GM18861 (cell line): ENCODE measurements around the gene RBM3.
"Not testable (repeated sequence)": the region's sequence is repeated elsewhere in the genome, so short reads cannot be mapped to it uniquely, and the experiment has no call there.

Experiments
- ATAC-seq: cut with Tn5 transposase; IDR thresholded peaks from one replicate; pipeline ENCODE4 v1.9.1; 2021; ENCODE audit not compliant: unreplicated experiment

Gene RBM3

DNA sequence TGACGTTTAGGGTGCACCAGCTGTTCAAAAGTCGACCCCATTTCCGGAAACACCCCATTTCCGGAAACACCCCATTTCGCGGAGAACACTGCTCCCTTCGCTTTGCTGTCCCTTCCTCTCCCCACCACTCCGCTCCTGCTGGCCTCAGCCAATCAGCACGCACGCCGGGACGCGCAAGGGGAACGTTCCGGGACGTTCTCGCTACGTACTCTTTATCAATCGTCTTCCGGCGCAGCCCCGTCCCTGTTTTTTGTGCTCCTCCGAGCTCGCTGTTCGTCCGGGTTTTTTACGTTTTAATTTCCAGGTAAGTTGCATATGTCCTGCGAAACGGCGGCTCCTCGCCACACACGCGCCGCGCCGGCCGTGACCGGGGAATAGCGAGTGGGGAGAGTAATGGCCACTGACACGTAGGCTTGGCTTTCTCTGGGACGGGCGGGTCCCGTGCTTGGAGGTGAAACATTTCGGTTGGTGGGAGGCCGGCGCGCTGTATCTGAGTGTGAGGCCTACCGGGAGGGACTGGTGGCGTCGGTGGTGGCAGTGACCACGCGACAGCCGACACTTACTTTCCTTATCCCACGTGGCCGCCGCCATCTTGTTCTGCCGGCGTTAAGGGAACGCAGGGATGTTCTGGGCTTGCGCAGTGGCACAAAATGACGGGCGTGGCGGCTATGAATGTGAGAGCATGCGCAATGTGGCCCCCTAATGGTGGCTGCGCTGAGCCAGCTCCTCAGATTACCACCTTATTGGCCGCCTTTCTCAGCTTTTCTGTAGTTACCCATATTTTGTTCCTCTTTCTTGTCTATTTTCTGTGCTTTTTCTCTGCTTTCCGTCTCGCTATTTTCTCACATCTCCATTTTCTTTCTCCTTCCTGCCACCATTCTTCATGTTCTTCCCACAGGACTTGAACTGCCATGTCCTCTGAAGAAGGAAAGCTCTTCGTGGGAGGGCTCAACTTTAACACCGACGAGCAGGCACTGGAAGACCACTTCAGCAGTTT lies at the start of gene RBM3:
RBM3 (plus strand) TSS at position 215 of the 997 bp plus-strand sequence; CDS start at position 912, 697 bp downstream.
- peak; percentile 71 for ATAC-seq

DNA sequence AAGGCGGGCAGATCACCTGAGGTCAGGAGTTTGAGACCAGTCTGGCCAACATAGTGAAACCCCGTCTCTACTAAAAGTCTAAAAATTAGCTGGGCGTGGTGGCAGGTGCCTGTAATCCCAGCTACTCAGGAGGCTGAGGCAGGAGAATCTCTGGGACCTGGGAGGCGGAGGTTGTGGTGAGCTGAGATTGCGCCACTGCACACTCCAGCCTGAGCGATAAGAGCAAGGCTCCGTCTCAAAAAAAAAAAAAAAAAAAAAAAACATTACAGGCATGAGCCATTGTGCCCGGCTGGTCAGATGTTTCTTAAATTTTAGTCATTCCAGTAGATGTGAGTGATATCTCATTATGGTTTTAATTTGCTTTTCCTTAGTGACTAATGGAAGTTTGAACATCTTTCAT lies 48.4 kb upstream of the RBM3 start:
- ATAC-seq, result not testable (repeated sequence)

DNA sequence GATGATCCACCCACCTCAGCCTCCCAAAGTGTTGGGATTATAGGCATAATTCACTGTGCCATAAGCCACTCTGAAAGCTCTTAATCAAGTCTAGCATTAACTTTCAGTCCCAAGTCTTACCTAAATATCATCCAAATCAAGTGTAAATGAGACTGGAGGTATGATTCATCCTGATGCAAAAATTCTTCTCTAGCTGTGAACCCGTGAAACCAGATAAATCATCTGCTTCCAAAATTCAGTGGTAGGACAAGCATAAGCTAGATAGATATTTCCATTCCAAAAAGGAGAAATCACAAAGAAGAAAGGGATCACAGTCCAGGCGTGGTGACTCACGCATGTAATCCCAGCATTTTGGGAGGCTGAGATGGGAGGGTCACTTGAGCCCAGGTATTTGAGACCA lies 43.5 kb upstream of the RBM3 start:
- no peak for ATAC-seq

DNA sequence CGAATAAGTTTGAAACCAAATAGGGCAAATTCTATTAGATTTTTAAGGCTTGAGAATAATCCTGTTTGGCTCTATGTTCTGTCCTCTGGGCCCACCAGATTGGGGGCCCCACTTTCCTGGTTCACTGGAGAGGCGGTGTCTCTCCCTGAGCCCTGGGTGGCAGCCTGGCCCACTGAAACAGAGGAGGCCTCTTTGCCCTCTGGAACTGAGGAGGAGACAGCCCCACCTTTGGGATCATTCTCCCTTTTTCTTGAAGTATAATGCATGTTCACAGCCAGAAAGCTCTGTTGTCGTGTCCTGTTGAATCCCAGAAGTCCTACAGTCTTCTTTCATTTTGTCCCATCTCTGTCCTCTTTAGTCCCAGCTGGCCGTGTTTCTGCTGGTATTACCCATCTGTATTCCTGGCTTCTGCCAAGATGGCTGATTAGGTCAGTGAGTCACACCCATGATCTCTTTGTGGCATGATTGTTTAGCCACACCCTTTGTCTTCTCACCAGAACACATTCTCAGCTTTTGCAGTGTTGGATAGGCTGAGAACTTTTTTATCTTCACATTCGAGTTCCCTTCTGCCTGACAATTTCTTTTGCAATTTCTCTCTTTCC lies 42.8 kb upstream of the RBM3 start:
- ATAC-seq, result no peak

DNA sequence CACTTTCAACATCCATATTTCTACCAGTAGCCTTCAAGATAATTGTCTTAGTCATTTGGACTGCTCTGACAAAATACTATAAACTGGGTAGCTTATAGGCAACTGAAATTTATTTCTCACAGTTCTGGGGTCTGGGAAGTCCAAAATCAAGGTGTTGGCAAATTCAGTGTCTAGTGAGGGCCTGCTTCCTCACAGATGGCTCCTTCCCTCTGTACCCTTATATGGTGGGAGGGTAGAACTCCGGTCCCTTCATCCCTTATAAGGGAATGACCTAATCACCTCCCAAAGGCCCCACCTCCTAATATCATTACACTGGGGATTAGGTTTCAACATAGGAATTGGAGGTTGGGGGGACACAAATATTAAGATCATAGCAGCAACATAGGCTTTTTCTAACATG lies 42.1 kb upstream of the RBM3 start:
- no peak for ATAC-seq

DNA sequence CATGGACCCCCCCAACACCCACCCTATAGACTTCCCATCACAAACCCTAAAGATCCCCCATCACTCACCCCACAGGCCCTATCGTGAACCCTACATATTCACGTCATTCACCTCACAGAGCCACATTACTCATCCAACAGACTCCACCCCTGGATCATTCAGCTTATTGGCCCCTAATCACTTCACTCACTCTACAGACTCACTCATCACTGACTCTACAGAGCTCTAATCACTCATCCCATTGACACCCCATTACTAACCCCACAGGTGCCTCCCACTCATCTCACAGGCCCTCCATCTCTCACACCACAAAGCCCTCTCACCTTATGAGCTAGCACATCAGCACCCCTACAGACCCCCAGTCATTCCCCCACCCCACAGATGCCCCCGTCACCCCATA lies 41.1 kb upstream of the RBM3 start:
- no peak for ATAC-seq

DNA sequence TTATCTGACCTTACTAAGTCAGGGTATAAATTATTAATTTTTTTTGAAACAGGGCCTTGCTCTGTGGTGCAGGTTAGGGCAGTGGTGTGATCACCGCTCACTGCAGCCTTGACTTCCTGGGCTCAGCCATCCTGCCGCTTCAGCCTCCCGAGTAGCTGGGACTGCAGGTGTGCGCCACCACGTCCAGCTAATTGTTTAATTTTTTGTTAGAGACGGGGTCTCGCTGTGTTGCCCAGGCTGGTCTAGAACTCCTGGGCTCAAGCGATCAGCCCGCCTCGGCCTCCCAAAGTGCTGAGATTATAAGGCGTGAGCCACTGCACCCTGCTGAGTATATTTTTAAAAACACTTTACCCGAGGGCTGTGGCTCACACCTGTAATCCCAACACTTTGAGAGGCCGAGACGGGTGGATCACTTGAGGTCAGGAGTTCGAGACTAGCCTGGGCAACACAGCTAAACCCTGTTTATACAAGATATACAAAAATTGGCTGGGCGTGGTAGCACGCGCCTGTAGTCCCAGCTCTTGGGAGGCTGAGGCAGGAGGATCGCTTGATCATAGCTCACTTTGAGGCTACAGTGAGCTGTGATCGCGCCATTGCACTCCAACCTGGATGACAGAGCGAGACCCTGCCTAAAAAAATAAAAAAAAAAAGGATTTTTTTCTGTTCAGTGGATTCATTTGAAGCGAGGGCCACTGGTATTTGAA lies 35.5 kb upstream of the RBM3 start:
- no peak for ATAC-seq

DNA sequence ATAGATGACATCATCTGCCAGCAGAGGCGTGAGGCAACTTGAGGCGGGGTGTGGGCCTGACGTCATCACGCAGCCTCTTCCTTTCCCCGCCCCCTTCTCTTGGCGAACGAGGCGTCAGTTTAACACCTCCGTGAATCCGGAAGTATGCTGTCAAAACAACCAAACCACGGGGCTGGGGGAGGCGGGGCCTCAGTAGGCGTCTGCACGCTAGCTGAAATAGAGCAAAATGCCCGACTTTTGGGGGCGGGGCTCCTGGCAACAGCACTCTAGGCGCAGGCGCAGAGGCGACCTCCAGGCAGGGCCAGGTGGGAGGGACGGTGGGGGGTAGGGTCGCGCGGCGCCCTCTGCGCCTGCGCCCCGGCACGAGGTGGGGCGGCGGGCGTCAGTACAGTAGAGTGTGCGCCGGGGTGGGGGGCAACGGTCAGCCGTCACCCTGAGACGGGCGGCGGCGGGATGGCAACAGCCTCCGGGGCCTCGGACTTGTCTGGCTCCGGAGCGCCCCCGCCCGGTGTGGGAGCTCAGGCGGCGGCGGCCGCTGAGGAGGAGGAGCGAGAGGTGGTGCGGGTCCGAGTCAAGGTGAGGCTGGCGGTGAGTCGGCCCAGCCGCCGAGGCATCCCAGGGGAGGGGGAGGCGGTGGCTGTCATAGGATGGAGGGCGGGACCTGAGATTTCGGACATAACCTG lies 34.8 kb upstream of the RBM3 start, which contains the start of gene TBC1D25:
TBC1D25 (plus strand) TSS at position 370 of the 683 bp plus-strand sequence; CDS start at position 454, 84 bp downstream.
- peak; percentile 57 for ATAC-seq

DNA sequence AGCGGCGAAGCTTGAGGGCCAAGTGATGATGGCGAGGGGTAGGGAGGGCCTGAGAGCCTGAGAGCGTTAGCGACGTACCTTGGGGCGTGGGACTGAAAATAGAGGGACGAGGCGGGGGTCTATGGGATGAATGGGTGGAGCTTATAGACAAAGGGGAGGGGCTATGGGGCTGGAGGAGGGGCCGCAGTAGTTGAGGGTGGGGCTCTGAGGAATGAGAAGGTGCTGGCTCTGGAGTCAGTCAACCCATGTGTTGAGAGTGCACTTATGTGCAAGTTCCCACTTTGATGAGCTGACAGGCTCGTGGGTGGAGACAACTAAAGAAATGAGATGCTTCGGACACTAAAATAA lies 34.3 kb upstream of the RBM3 start:
- ATAC-seq, result peak; percentile 26

DNA sequence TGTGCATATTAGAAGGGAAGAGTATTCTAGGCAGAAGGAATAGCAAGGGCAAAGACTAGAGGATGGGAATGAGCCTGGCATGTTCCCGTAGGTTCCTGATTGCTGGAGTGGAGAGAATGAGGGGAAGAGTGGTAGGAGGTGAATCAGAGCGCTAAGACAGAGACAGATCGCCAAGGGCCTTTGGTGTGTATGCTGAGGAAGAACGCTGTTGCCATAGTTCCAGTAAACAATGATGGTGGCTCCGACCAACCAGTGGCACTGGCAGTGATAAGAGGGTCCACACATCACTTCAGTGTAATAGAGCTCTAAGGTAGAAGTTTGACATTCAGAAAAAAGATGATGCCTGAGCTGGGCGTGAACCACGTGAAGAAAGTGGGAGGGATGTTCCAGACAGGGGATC lies 33.8 kb upstream of the RBM3 start:
- no peak for ATAC-seq

DNA sequence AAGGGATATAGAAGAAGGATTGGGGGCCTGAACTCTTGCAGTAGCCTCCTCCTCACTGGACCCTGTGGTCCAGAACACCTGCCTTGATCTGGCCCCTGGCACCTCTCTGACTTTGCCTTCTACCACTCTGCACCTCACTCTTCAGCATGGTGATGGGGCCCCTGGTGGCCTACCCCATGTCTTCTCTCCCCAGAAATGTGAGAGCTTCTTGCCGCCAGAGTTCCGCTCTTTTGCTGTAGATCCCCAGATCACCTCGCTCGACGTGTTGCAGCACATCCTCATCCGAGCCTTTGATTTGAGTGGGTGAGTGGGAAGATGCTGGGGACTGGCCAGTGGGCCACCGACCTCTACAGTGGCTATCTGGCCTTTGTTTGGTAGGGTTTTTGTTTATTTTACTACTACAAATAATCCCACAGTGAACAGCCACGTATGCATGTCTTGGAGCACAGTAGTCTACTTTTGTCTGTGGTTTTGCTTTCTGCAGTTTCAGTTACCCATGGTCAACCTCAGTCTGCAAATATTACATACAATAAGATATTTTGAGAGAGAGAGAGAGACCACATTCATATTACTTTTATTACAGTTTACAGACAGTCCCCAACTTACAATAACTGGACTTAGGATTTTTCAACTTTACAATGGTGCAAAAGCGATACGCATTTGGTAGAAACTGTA lies 33.0 kb upstream of the RBM3 start:
- no peak for ATAC-seq

DNA sequence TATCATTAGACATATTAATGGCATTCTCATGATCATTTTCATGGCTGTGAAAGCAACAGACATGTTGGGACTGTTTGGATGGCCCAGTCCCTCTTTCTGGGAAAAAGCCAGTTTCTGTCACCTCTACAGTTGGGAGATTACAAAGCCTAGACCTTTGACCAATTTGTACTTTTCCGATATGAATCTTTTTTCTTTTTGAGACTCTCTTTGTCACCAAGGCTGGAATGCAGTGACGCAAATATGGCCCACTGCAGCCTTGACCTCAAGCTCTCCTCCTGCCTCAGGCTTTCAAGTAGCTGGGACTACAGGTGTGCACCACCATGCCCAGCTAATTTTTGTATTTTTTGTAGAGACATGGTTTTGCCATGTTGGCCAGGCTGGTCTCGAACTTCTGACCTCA lies 25.4 kb upstream of the RBM3 start:
- ATAC-seq, result no peak

DNA sequence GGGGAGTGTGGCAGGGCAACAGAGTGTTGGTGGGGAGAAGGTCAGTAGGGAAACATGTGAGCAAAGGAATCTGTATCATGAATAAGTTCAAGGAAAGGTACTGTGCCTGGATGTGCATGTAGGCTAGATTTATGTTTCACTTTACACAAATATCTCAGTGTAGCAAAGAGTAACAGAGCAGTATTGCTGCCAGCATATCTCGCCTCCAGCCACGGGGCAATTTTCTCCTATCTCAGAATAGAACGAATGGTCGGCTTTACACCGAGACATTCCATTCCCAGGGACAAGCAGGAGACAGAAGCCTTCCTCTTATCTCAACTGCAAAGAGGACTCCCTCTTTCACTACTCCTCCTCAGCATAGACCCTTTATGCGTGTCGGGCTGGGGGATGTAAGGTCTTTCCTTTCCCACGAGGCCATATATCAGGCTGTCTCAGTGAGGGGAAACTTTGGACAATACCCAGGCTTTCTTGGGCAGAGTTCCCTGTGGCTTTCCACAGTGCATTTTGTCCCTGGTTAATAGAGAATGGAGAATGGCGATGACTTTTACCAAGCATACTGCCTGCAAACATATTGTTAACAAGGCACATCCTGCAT lies 18.5 kb upstream of the RBM3 start:
- ATAC-seq, result not testable (repeated sequence)

DNA sequence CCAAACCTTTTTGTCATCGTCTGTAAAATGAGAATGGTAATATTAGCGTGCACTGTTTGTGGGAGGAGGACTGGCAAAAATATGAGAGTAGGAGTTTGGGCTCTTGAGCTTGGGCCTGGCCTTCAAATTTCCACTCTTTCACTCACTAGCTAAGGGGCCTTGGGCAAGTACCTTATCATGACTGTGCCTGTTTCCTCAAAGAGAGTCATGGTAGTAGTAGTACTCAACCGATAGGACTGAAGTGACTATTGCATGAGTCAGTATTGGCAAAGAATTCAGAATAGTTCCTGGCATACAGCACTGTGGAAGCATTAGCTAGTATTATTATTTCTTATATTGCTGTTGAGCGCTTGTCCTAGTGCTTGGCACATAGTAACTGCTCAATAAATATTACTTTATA lies 16.0 kb upstream of the RBM3 start:
- ATAC-seq, result no peak

DNA sequence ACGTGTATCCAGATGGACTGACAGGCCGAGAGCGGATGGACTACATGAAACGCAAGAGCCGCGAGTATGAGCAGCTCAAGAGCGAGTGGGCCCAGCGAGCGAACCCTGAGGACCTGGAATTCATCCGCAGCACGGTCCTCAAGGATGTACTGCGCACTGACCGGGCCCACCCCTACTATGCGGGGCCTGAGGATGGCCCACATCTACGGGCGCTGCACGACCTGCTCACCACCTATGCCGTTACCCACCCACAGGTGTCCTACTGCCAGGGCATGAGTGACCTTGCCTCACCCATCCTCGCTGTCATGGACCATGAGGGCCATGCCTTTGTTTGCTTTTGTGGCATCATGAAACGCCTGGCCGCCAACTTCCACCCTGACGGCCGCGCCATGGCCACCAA lies 14.6 kb upstream of the RBM3 start:
- ATAC-seq, result no peak

DNA sequence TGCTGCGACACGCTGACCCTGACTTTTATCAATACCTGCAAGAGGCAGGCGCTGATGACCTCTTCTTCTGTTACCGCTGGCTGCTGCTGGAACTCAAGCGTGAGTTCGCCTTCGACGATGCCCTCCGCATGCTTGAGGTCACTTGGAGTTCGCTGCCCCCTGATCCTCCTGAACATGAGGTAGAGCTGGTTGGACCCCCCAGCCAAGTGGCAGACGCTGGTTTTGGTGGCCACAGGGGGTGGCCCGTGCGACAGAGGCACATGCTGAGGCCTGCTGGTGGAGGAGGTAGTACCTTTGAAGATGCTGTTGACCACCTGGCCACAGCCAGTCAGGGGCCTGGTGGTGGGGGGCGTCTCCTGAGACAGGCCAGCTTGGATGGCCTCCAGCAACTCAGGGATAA lies 14.2 kb upstream of the RBM3 start:
- ATAC-seq, result no peak

DNA sequence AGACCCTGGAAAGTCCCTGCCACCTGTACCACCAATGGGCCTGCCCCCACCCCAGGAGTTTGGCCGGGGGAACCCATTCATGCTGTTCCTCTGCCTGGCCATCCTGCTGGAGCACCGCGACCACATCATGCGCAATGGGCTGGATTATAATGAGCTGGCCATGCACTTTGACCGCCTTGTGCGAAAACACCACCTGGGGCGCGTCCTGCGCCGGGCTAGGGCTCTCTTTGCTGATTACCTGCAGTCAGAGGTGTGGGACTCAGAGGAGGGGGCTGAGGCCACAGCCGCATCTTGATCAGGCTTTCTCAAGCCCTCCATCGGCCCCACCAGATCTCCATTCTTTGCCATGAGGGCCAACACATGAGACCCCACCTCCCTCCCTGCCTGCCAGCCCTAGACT lies 13.6 kb upstream of the RBM3 start:
- no peak for ATAC-seq

DNA sequence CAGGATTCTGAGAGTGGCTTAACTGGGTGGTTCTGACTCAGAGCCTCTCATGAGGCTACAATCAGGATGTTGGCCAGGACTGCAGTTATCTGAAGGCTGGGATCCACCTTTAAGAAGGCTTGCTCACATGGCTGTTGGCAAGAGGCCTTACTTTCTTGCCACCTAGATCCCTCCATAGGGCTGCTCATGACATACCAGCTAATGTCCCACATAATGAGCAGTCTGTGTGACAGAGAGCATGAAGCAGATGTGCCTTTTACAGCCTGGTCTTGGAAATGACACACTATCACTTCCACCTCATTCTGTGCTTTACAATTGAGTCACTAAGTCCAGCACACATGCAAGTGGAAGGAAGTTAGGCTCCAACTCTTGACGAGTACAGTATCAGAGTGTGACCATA lies 4.3 kb upstream of the RBM3 start:
- no peak for ATAC-seq

DNA sequence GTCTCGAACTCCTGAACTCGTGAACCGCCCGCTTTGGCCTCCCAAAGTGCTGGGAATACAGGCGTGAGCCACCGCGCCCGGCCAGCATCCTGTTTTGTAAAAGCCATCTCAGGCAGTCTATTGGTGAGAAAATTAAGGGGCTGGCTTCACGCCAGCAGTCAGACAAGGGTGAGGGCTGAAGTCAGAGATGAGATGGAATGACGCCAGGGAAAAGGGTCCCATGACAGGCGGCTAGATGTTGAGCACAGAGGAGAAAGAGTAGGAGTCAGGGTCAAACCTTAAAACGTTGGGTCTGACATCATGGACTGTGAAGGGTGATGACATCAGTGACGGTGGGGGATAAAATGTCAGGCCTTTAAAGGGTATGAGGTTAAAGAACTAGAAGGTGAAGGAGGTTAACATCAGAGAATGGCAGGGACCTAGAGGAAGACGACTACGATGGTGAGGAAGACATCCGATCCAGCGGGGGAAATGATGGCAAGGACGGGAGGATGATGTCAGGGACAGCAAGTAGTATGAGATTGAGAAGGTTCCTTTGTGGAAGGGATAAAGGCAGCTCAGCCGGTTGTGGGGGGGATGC lies 504 bp upstream of the RBM3 start:
- no peak for ATAC-seq

DNA sequence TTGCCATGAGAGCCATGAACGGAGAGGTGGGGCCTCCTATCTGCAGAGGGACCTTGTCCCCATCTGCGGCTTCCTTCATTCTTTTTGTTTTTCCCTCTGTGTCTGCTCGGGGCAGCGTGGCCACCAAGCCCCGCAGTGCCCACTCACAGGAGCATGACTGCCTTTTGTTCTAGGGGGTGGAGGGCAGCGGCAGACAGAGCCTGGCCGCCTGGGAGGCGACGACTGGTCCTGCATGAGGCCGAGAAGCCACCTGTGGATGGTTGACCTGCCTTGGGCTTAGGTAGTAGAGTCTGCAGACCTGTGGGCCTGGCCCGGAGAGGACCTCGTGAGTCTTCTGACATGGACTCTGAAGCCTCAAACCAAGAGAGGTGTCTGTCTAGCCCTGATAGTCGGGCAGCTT lies 1.4 kb downstream of the RBM3 start:
- no peak for ATAC-seq
